A549 (cell line): ENCODE results near the gene MIB1. TPM values are rescaled to one million over a fixed set of nuclear protein-coding genes. Genes with fewer than 3 reads are reported as not detected.

Source experiments
- ATAC-seq, 2 experiments: fragments of 200-7000 bp in 1 of 2; fragments of >200 bp in 1 of 2; cut with Nextera tagmentation in 1 of 2; cut with Tn5 transposase in 1 of 2; 3 replicates each; pipeline versions ENCODE4 v1.8.0 to v1.9.1; 2018 to 2020; ENCODE audit warnings: mild to moderate bottlenecking in 1 of 2, moderate library complexity in 1 of 2
- CTCF ChIA-PET: fragments of 300-600 bp; sonication (Branson Sonifier 250); formaldehyde crosslinking; extraction: SDS; loops from one replicate; lab custom pipeline; 2021; ENCODE audit warnings: antibody characterized with exemption, inconsistent platforms; lab: Yijun Ruan, JAX
- POLR2A ChIA-PET: fragments of 350-600 bp; formaldehyde crosslinking; extraction: SDS; loops from one replicate; lab custom pipeline; 2021; ENCODE audit warnings: antibody characterized with exemption, inconsistent platforms; lab: Yijun Ruan, JAX
- DNase-seq, 2 experiments: peaks; one replicate each; pipeline versions ENCODE4 v3.0.0 to v3.0.0-alpha.2; 2011 to 2016; ENCODE audit warnings: low read depth in 1 of 2, low spot score in 1 of 2
- FAIRE-seq: peaks from 2 replicates; lab custom pipeline; 2011; peaks lifted over from hg19 to GRCh38; lab: Jason Lieb, UNC
- H3K27ac ChIP-seq, 2 experiments: fragments of >200 bp; sonication (Bioruptor Twin); formaldehyde crosslinking; 3 replicates each; pipeline ENCODE4 v1.5.1; 2016 to 2017
- H3K4me1 ChIP-seq: fragments of >200 bp; sonication (Bioruptor Twin); formaldehyde crosslinking; 3 replicates; pipeline ENCODE4 v1.6.1; 2016
- H3K4me2 ChIP-seq: fragments of >200 bp; sonication (Bioruptor Twin); formaldehyde crosslinking; 3 replicates; pipeline ENCODE4 v1.6.1; 2016
- H3K4me3 ChIP-seq: fragments of >200 bp; sonication (Bioruptor Twin); formaldehyde crosslinking; 3 replicates; pipeline ENCODE4 v1.5.1; 2016
- H3K9me3 ChIP-seq: fragments of >200 bp; sonication (Bioruptor Twin); formaldehyde crosslinking; 3 replicates; pipeline ENCODE4 v1.6.1; 2016
- BCL3 ChIP-seq: fragments of >200 bp; sonication (Bioruptor Twin); formaldehyde crosslinking; IDR thresholded peaks from 3 replicates; pipeline ENCODE4 v1.6.1; 2016
- CBX8 ChIP-seq: fragments of 200-600 bp; sonication (generic); IDR thresholded peaks from 2 replicates; pipeline ENCODE4 v1.6.1; 2016
- CHD2 ChIP-seq: fragments of 150-350 bp; IDR thresholded peaks from 2 replicates; pipeline ENCODE4 v1.6.1; 2014; ENCODE audit warnings: low read length; ENCODE audit not compliant: partially characterized antibody
- CHD4 ChIP-seq: fragments of 200-600 bp; sonication (generic); IDR thresholded peaks from 2 replicates; pipeline ENCODE4 v1.6.1; 2016; ENCODE audit warnings: antibody characterized with exemption, mild to moderate bottlenecking, borderline replicate concordance
- E2F6 ChIP-seq: IDR thresholded peaks from 2 replicates; pipeline ENCODE4 v1.6.1; 2012; ENCODE audit warnings: low read depth, borderline replicate concordance
- ELK1 ChIP-seq: fragments of 150-350 bp; IDR thresholded peaks from 2 replicates; pipeline ENCODE4 v1.6.1; 2014; ENCODE audit warnings: low read depth, mild to moderate bottlenecking, low read length
- EP300 ChIP-seq, 2 experiments: fragments of >200 bp; sonication (Bioruptor Twin); formaldehyde crosslinking; IDR thresholded peaks; 2 replicates in 1 of 2; 3 replicates in 1 of 2; pipeline ENCODE4 v1.6.1; 2016 to 2017
- ESRRA ChIP-seq: fragments of 150-350 bp; IDR thresholded peaks from 2 replicates; pipeline ENCODE4 v1.6.1; 2014; ENCODE audit warnings: mild to moderate bottlenecking, low read length, borderline replicate concordance
- FOSB ChIP-seq: fragments of 250-450 bp; sonication (Bioruptor Pico); IDR thresholded peaks from 2 replicates; pipeline ENCODE4 v1.5.0; 2020; ENCODE audit warnings: mild to moderate bottlenecking, moderate library complexity
- FOSL2 ChIP-seq, 2 experiments: fragments of 450-650 bp in 1 of 2; fragments of >200 bp in 1 of 2; sonication (Bioruptor Twin) in 1 of 2; formaldehyde crosslinking; IDR thresholded peaks; 2 replicates each; pipeline versions ENCODE4 v1.5.0 to v1.6.1; 2016 to 2020; ENCODE audit warnings: mild to moderate bottlenecking in 1 of 2, moderate library complexity in 1 of 2
- GATA3 ChIP-seq: IDR thresholded peaks from 2 replicates; pipeline ENCODE4 v1.6.1; 2012; ENCODE audit warnings: borderline replicate concordance
- HEYL ChIP-seq: fragments of 250-450 bp; sonication (Bioruptor Pico); IDR thresholded peaks from 2 replicates; pipeline ENCODE4 v1.8.0; 2021; ENCODE audit warnings: mild to moderate bottlenecking, moderate library complexity
- JUN ChIP-seq, 2 experiments: fragments of >200 bp; sonication (Bioruptor Twin); formaldehyde crosslinking; IDR thresholded peaks; 2 replicates in 1 of 2; 3 replicates in 1 of 2; pipeline ENCODE4 v1.6.1; 2016 to 2017
- JUNB ChIP-seq: fragments of >200 bp; sonication (Bioruptor Twin); formaldehyde crosslinking; IDR thresholded peaks from 2 replicates; pipeline ENCODE4 v1.6.1; 2016
- KDM5A ChIP-seq: fragments of 200-600 bp; sonication (generic); IDR thresholded peaks from 2 replicates; pipeline ENCODE4 v1.6.1; 2016; ENCODE audit warnings: antibody characterized with exemption, mild to moderate bottlenecking
- MAX ChIP-seq: IDR thresholded peaks from 2 replicates; pipeline ENCODE4 v1.6.1; 2012
- NFE2L2 ChIP-seq: fragments of 150-350 bp; conservative IDR thresholded peaks from 2 replicates; pipeline ENCODE4 v1.6.1; 2014; ENCODE audit warnings: low read length
- NPAS2 ChIP-seq: fragments of 250-450 bp; sonication (Bioruptor Pico); IDR thresholded peaks from 2 replicates; pipeline ENCODE4 v1.8.0; 2022; ENCODE audit warnings: mild to moderate bottlenecking, moderate library complexity, borderline replicate concordance
- PBX3 ChIP-seq: IDR thresholded peaks from 2 replicates; pipeline ENCODE4 v1.6.1; 2012
- POLR2A ChIP-seq: IDR thresholded peaks from 2 replicates; pipeline ENCODE4 v1.6.1; 2012; ENCODE audit warnings: mild to moderate bottlenecking, low read length
- POLR2AphosphoS2 ChIP-seq: conservative IDR thresholded peaks from 2 replicates; pipeline ENCODE4 v1.6.1; 2012; ENCODE audit warnings: low read length, improper control_type of control experiment, inconsistent platforms
- RAD21 ChIP-seq, 2 experiments: fragments of >200 bp in 1 of 2; sonication (Bioruptor Twin) in 1 of 2; formaldehyde crosslinking in 1 of 2; IDR thresholded peaks in 1 of 2; conservative IDR thresholded peaks in 1 of 2; 2 replicates in 1 of 2; 3 replicates in 1 of 2; pipeline ENCODE4 v1.6.1; 2012 to 2018; ENCODE audit warnings: inconsistent platforms in 1 of 2
- RARB ChIP-seq: fragments of 250-450 bp; sonication (Bioruptor Pico); IDR thresholded peaks from 2 replicates; pipeline ENCODE4 v1.8.0; 2021; ENCODE audit warnings: mild to moderate bottlenecking, moderate library complexity
- RCOR1 ChIP-seq: fragments of 150-350 bp; IDR thresholded peaks from 2 replicates; pipeline ENCODE4 v1.6.1; 2014; ENCODE audit warnings: antibody characterized with exemption, low read length, low read depth
- REST ChIP-seq: fragments of 200-600 bp; sonication (generic); IDR thresholded peaks from 2 replicates; pipeline ENCODE4 v1.6.1; 2016; ENCODE audit warnings: antibody characterized with exemption, mild to moderate bottlenecking, moderate library complexity
- SREBF2 ChIP-seq: fragments of 450-650 bp; IDR thresholded peaks from 2 replicates; pipeline ENCODE4 v1.6.1; 2014; ENCODE audit warnings: mild to moderate bottlenecking, moderate library complexity
- ZNF302 ChIP-seq: fragments of 250-450 bp; sonication (Bioruptor Pico); IDR thresholded peaks from 2 replicates; pipeline ENCODE4 v1.9.0; 2021; ENCODE audit warnings: inconsistent platforms, mild to moderate bottlenecking, moderate library complexity
- ZSCAN20 ChIP-seq: fragments of 250-450 bp; sonication (Bioruptor Pico); IDR thresholded peaks from 2 replicates; pipeline ENCODE4 v1.8.0; 2022; ENCODE audit warnings: mild to moderate bottlenecking, moderate library complexity
- WGBS: methylation state at CpG from one replicate; pipeline ENCODE4 v1.1.6; 2017; ENCODE audit errors: missing lambda C conversion rate; 5-methylcytosine and 5-hydroxymethylcytosine counted together
- polyA plus RNA-seq, 4 experiments: library from polyadenylated mRNA; depleted of rRNA in 3 of 4; stranded (reverse); fragments of >200 nt; fragmentation: RNase III in 1 of 4; extraction: RNeasy Plus Mini Kit Qiagen cat#74134 plus additional on column Dnase treatment in 1 of 4; gene quantifications; 2 replicates in 3 of 4; 3 replicates in 1 of 4; pipeline ENCODE4 v1.2.3, GENCODE V29; 2011 to 2017
- TF ChIP-seq, protein P1 (sequence below): fragments of >200 bp; sonication (Bioruptor Twin); formaldehyde crosslinking; IDR thresholded peaks from 3 replicates; pipeline ENCODE4 v1.5.1; 2016

MIB1 gene
- polyA plus RNA-seq, 2 of the 4 experiments (the other 2 are of a cell fraction): 9.6 to 22.2 TPM

DNA sequence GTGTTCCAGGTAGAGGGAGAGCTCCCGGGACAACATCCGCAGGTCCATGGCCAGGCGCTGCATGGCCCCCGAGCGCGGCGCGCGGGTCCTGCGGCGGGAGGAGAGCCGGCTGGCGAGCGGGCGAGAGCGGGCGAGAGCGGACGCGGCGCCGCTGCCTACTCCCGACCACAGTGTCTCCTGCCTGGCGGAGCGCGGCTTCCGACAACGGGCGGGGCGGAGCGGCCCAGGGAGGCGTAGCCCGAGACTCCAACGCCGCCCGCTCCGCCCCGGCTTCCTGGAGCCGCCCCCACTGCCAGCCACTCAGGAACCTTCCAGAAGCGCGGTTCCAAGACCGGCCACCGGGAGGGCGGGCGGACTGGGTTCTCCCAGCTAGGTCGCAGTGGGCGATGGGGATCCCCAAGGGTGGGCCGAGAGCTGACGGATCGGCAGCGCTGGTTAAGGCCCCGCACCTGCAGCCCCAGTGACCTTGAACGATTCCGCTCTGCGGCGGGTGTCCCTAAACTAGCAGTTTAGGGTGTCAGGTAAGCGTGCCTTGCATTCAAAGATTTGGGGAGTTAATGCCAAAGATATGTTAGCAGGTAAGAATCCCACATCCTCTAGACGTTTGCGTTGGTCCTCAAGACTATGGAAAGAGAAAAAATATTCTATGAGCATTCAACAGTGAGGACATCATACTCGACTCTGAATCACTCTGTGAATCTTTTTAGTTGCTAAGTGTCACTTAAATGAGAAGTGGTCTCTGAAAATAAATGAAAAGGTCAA, 35.8 kb upstream of the MIB1 start, which contains the start of gene ABHD3:
TSS of gene ABHD3 (minus strand) at position 172 of the 762 bp plus-strand sequence. CDS start at position 63, 109 bp downstream.
- 4% methylated on average over 4 of the region's 60 CpGs for WGBS
- ATAC-seq (peak; percentile 97 to 100), FAIRE-seq (no peak), DNase-seq (peak; percentile 61 to 85)
- peak within 1 kb of the TSS; percentile 77 for H3K4me2 ChIP-seq
- H3K9me3 ChIP-seq: no peaks in the 10 kb centered on the region
- CTCF ChIA-PET: interaction anchor here (0.9 to 1.6 kb wide), 6 partner anchors 11 to 104 kb away, joined by 3 to 6 read pairs (median 4); partner anchors contain the start of genes ESCO1 and MIB1
- H3K4me3 ChIP-seq: peak within 1 kb of the TSS; percentile 91
- H3K27ac ChIP-seq: peak within 1 kb of the TSS; percentile 88 to 93
- POLR2A ChIA-PET: interaction anchor here (0.8 to 2.6 kb wide), 5 partner anchors 29 to 105 kb away, joined by 3 to 20 read pairs (median 4); partner anchors contain the start of genes ESCO1 and MIB1
- peaks cover 11% of the 10 kb centered on the region; the same call in 2 of the 3 replicates for H3K4me1 ChIP-seq
- TF ChIP-seq EP300 (IDR thresholded peaks at IDR 0.05) (no peak), ZNF302 (CRISPR knock-in tag) (no peak), POLR2A (peak; percentile 91), JUNB (no peak), RAD21 (conservative IDR thresholded peaks at IDR 0.05 in 1 of 2, IDR thresholded peaks at IDR 0.05 in 1 of 2) (0 out of 5 replicates have a peak, but pooled peaks of 1 of the 2 experiments have one; percentile 18), REST (no peak), CHD2 (no peak), ZSCAN20 (CRISPR knock-in tag) (no peak), ESRRA (no peak), KDM5A (no peak), NPAS2 (CRISPR knock-in tag) (no peak), SREBF2 (no peak), GATA3 (no peak), BCL3 (peak; percentile 71; the same call in 1 of the 3 replicates), NFE2L2 (no peak), JUN (IDR thresholded peaks at IDR 0.05) (peak in 1 of 2 experiments; percentile 49; a peak in 1 of 5 replicates), RCOR1 (no peak), E2F6 (peak; percentile 82; the same call in 1 of the 2 replicates), PBX3 (no peak), CHD4 (no peak), FOSB (CRISPR knock-in tag) (no peak), HEYL (CRISPR knock-in tag) (no peak), CBX8 (no peak), RARB (CRISPR knock-in tag) (no peak), POLR2AphosphoS2 (no peak), FOSL2 (IDR thresholded peaks at IDR 0.05) (no peak), FOSL2 (CRISPR knock-in tag; IDR thresholded peaks at IDR 0.05) (no peak), ELK1 (no peak), MAX (peak; percentile 75)
- TF ChIP-seq, protein P1, sequence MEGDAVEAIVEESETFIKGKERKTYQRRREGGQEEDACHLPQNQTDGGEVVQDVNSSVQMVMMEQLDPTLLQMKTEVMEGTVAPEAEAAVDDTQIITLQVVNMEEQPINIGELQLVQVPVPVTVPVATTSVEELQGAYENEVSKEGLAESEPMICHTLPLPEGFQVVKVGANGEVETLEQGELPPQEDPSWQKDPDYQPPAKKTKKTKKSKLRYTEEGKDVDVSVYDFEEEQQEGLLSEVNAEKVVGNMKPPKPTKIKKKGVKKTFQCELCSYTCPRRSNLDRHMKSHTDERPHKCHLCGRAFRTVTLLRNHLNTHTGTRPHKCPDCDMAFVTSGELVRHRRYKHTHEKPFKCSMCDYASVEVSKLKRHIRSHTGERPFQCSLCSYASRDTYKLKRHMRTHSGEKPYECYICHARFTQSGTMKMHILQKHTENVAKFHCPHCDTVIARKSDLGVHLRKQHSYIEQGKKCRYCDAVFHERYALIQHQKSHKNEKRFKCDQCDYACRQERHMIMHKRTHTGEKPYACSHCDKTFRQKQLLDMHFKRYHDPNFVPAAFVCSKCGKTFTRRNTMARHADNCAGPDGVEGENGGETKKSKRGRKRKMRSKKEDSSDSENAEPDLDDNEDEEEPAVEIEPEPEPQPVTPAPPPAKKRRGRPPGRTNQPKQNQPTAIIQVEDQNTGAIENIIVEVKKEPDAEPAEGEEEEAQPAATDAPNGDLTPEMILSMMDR: no peak
